GM12875 (cell line): Measurements from ENCODE around the gene KRT4.

Experiments
- H3K4me3 ChIP-seq: one replicate; pipeline ENCODE4 v1.5.1; 2011; ENCODE audit warnings: low read depth, low read length, control low read depth
- TF ChIP-seq, protein P1 (sequence below): IDR thresholded peaks from 2 replicates; pipeline ENCODE4 v1.5.1; 2011; ENCODE audit warnings: low read depth, mild to moderate bottlenecking, control low read depth, inconsistent platforms, low read length, moderate library complexity, borderline replicate concordance; ENCODE audit not compliant: insufficient read depth

The KRT4 gene

GRCh38 chr12:52774629-52775250, 39.2 kb downstream of the KRT4 start:
- H3K4me3 ChIP-seq: no peak overlapping the region
- TF ChIP-seq, protein P1, sequence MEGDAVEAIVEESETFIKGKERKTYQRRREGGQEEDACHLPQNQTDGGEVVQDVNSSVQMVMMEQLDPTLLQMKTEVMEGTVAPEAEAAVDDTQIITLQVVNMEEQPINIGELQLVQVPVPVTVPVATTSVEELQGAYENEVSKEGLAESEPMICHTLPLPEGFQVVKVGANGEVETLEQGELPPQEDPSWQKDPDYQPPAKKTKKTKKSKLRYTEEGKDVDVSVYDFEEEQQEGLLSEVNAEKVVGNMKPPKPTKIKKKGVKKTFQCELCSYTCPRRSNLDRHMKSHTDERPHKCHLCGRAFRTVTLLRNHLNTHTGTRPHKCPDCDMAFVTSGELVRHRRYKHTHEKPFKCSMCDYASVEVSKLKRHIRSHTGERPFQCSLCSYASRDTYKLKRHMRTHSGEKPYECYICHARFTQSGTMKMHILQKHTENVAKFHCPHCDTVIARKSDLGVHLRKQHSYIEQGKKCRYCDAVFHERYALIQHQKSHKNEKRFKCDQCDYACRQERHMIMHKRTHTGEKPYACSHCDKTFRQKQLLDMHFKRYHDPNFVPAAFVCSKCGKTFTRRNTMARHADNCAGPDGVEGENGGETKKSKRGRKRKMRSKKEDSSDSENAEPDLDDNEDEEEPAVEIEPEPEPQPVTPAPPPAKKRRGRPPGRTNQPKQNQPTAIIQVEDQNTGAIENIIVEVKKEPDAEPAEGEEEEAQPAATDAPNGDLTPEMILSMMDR: no peak

- TF ChIP-seq, protein P1: no peak
- no peak overlapping the region for H3K4me3 ChIP-seq
Measured at GRCh38 chr12:52772772-52773171, 41.1 kb downstream of the KRT4 start.

- H3K4me3 ChIP-seq: no peak overlapping the region
- TF ChIP-seq, protein P1: no peak
Measured at GRCh38 chr12:52772188-52772587, 41.7 kb downstream of the KRT4 start.

DNA sequence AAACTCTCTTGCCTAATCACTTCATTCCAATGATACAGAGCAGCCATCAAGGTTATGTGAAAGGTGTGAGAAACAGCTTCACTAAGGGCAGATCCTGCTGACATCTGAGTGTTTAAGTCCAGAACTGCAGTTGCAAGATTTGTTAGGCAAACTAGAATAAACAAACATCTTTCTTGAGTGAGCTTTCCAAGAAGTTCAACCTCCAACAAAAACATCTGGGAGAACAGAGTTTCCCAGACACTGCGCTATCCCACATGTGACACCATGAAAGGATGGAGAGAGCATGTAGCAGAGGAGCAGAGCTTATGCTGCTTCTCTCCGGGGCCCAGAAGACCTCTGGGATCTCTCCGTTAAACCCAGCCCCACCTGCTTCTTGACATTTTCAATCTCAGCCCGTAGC, 42.4 kb downstream of the KRT4 start:
- H3K4me3 ChIP-seq: no peak overlapping the region
- TF ChIP-seq, protein P1: no peak

GRCh38 chr12:52771088-52771487, 42.8 kb downstream of the KRT4 start:
- no peak overlapping the region for H3K4me3 ChIP-seq
- TF ChIP-seq, protein P1: no peak

DNA sequence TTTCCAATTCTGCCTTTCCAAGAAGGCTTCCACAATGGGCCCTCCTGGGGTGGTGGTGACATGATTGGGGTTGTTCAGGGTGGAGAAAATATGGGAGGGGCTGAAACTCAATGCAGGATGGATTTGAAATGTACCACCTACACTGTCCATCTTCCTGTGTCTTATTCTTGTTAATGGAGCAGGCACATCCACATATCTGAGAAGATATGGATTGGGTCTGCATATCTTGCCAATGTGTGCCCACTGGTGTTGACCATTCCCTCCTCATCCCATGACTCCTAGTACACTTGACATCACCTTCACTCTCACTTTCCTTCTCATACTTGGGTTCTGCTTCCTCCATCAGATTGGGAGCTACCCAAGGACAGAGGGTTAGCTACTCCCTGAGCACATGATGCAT, 44.0 kb downstream of the KRT4 start:
- TF ChIP-seq, protein P1: no peak
- no peak overlapping the region for H3K4me3 ChIP-seq

GRCh38 chr12:52769354-52769753, 44.6 kb downstream of the KRT4 start:
- TF ChIP-seq, protein P1: no peak
- no peak overlapping the region for H3K4me3 ChIP-seq
